GM06990 (cell line): ENCODE data around the gene TXNRD1.

Experiments used
- DNase-seq: peaks from one replicate; pipeline ENCODE4 v3.0.0-alpha.2; 2011; ENCODE audit not compliant: insufficient read length; ENCODE audit errors: extremely low read depth
- H3K27me3 ChIP-seq: replicated peaks from 2 replicates; pipeline ENCODE4 v1.6.0; 2011; ENCODE audit warnings: low read length; ENCODE audit not compliant: control insufficient read depth, insufficient read depth
- H3K36me3 ChIP-seq: 2 replicates; pipeline ENCODE4 v1.5.1; 2011; ENCODE audit warnings: low read length; ENCODE audit not compliant: control insufficient read depth, insufficient read depth
- H3K4me3 ChIP-seq: replicated peaks from 2 replicates; pipeline ENCODE4 v1.5.1; 2011; ENCODE audit warnings: low read depth, mild to moderate bottlenecking, control low read depth, low read length
- TF ChIP-seq, protein P1 (sequence below): IDR thresholded peaks from 2 replicates; pipeline ENCODE4 v1.5.1; 2011; ENCODE audit warnings: low read length, control low read depth, mild to moderate bottlenecking, inconsistent platforms; ENCODE audit not compliant: insufficient read depth, poor library complexity, severe bottlenecking

The TXNRD1 gene

DNA sequence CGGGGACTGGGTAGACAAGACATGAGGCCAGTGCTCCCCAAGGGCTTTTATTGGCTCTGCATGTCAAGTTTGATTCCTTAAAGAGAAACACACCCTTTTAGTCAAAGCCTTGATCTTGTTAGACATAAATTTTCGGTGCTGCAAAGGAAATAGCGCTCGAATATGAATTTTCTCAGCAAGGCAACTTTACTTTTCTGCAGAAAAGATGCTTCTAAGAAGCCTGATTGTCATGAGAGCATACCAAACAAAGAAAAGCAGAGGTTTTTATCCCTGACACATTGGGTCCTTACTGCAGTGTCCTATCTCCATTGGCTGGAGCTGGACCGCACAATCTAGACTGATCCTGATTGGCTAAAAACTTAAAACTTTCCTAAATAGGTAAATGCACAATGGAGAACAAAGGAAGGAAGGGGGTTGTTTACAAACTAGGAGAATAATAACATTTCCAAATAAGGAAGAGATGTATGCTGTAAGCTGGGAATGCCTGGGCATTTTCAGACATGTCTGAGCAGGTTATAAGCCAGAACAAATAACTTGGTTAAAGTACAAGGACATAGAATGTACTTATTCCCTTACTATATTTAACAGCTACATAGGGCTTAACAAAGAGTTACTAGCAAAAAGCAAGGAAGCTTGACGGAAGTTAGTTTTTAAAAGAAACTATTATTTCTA, 17.2 kb downstream of the TXNRD1 start:
- Histone ChIP-seq H3K36me3 (no peaks in the 10 kb centered on the region), H3K27me3 (no peaks in the 10 kb centered on the region), H3K4me3 (no peak overlapping the region)
- no peak for DNase-seq
- TF ChIP-seq, protein P1, sequence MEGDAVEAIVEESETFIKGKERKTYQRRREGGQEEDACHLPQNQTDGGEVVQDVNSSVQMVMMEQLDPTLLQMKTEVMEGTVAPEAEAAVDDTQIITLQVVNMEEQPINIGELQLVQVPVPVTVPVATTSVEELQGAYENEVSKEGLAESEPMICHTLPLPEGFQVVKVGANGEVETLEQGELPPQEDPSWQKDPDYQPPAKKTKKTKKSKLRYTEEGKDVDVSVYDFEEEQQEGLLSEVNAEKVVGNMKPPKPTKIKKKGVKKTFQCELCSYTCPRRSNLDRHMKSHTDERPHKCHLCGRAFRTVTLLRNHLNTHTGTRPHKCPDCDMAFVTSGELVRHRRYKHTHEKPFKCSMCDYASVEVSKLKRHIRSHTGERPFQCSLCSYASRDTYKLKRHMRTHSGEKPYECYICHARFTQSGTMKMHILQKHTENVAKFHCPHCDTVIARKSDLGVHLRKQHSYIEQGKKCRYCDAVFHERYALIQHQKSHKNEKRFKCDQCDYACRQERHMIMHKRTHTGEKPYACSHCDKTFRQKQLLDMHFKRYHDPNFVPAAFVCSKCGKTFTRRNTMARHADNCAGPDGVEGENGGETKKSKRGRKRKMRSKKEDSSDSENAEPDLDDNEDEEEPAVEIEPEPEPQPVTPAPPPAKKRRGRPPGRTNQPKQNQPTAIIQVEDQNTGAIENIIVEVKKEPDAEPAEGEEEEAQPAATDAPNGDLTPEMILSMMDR, result no peak

DNA sequence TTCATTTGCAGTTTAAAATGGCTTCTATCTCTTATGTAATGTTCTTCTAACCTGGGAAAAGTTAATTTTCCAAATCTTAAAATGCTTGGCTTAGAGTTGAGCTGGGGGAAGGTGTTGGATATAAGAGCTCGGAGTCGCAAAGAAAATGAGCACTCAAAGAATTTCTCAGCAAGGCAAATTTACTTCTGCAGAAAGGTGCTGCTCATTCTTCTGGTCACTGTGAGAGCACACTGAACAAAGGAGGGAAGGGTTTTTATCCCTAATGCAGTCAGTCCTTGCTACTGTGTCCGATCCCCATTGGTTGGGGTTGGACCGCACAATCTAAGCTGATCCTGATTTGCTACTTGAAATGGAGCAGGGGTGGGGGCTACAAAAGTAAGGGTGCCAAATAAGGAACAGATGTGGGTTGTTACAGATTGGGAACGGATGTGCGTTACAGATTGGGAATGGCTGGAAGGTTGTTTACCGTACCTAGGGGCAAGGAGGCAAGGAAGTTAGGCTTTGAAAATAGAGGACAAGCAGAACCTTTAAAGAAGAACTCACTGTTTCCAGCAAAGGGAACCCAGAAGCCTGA, 19.4 kb downstream of the TXNRD1 start:
- no peak for DNase-seq
- Histone ChIP-seq H3K27me3 (no peaks in the 10 kb centered on the region), H3K36me3 (no peaks in the 10 kb centered on the region), H3K4me3 (no peak overlapping the region)
- TF ChIP-seq, protein P1, result no peak

DNA sequence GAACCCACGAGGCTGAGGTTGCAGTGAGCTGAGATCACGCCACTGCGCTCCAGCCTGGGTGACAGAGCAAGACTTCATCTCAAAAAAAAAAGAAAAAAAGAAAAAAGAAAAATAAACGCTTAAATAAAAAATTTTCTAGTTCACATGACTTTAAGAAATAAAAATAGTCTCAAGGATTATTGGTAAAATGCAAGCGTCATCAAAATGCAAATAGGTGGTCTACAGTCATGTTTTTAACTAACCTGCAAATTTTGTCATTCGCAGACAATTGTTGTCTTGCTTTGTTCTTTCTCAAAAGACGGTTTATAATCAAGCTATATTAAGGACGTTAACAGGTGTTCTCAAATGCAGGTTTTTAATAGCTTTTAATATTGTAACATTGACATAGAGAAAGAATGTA, 22.4 kb downstream of the TXNRD1 start:
- TF ChIP-seq, protein P1, result no peak
- Histone ChIP-seq H3K4me3 (no peak overlapping the region), H3K36me3 (no peaks in the 10 kb centered on the region), H3K27me3 (no peaks in the 10 kb centered on the region)
- no peak for DNase-seq

DNA sequence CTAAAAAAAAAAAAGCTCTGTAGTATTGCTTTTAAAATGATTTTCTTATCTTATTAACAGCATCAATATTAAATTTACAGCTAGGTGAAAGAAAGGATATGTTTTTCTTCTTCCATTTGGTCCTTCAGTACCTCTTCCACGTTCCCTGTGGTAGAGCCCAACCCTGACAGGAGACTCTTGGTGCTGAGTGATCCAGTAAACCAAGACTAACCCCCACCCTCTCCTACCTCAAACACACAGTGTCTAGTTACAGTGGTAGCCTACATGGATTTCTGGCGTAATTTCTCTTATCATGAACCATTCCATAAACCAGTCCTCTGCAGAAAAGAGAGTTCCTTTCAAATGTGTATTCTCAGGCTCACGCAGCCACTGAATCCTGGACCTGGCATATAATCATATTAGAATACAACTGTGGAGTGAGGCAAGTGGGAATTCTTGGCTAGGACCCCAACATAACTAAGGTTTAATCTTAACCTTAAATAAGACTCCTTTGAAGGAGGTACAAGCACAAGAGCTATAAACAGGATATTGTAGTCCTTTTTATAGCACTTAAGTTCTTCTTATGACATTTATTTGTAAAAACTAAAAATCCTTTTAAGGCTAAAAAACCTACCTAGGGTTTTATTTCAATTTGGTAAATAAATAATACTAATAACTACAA, 27.1 kb downstream of the TXNRD1 start:
- no peaks in the 10 kb centered on the region for H3K36me3 ChIP-seq
- TF ChIP-seq, protein P1, result no peak
- H3K4me3 ChIP-seq, result no peak overlapping the region
- no peak for DNase-seq
- H3K27me3 ChIP-seq, result no peaks in the 10 kb centered on the region

DNA sequence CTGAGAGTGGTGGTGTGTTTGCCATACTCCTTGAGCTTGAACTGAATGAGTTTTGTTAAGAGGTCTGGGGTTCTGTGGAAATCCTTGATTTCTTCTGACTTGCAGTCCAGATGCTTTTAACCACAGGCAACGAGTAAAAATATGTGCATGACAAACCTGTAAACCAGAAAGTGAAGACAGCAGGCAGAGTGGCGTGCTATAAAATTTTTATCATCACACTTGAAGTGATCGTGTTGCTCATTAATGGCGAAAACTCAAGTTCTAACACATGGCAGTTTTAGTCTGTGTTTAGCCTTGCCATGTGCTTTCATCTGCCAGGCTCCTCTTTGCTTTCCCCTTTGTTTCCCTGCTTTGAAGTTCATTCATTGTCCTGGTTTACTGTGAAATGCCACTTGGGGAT, 28.0 kb downstream of the TXNRD1 start:
- H3K36me3 ChIP-seq, result no peaks in the 10 kb centered on the region
- TF ChIP-seq, protein P1, result no peak
- no peak overlapping the region for H3K4me3 ChIP-seq
- no peak for DNase-seq
- no peaks in the 10 kb centered on the region for H3K27me3 ChIP-seq

DNA sequence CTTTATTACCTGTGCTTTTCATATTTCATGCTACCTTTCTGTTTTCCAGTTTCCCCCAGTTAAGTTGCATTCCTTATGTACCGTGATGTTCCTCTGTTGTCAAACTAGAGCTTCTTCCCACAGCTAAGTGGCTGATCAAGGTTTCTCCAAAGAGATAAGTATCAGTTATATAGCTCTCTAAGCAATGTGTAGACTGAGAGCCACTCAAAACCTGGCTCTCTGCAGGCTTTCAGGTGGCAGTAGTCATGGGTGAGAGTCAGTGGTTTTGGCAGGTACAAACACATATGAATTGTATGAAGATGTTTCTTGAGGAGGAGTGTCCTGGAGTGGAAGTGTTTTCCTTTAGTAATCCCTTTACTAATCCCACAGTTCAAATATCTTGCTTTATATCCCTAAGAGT, 28.4 kb downstream of the TXNRD1 start:
- TF ChIP-seq, protein P1, result no peak
- no peaks in the 10 kb centered on the region for H3K27me3 ChIP-seq
- H3K36me3 ChIP-seq, result no peaks in the 10 kb centered on the region
- DNase-seq, result no peak
- no peak overlapping the region for H3K4me3 ChIP-seq
